Measurements from ENCODE around the gene GJA3.

DNA sequence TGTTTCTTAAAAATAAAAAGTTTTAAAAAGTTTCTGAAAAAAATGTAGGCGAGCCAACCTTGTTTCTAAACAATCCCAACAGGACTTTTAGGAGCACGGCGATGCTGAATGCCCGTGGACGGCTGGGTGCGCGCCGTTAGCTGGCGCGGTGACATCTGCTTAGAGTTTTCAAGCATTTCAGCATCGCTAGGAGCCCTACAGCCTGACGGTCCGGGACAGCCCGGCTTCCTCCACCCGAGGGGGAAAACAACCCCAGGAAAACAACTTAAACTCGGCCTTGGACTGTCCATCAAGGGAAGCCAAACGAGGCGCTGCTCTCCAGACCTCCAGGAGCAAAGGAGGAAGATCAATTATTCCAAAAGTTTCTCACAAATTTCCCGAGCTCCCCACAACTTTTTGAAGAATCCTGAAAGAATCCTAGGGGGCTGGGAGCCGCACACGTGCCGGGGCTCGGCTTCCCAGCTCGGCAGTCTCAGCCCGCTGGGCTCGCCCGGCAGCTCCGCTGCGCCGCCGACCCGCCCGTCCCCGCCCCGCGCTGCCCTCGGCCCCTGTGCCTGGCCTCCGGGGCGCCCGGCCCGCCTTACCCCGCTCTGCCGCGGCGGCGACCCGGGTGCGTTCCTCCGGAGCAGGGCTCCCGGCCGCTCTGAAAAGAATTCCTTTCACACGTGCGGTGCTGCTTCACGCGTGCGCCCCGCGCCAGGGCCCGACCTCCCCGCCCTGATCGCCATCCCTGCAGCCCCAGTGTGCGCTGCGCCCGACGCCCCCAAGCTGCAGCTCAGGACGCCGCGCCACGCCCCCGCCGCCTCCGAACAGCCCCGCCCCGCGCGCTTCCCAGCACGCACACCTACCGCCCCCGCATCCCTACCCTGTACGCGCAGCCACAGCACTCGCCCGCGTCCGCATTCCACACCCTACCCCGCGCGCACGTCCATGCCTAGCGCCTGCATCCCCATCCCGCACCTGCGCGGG lies at the start of gene GJA3:
- TF ChIP-seq, protein P1, sequence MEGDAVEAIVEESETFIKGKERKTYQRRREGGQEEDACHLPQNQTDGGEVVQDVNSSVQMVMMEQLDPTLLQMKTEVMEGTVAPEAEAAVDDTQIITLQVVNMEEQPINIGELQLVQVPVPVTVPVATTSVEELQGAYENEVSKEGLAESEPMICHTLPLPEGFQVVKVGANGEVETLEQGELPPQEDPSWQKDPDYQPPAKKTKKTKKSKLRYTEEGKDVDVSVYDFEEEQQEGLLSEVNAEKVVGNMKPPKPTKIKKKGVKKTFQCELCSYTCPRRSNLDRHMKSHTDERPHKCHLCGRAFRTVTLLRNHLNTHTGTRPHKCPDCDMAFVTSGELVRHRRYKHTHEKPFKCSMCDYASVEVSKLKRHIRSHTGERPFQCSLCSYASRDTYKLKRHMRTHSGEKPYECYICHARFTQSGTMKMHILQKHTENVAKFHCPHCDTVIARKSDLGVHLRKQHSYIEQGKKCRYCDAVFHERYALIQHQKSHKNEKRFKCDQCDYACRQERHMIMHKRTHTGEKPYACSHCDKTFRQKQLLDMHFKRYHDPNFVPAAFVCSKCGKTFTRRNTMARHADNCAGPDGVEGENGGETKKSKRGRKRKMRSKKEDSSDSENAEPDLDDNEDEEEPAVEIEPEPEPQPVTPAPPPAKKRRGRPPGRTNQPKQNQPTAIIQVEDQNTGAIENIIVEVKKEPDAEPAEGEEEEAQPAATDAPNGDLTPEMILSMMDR (IDR thresholded peaks at IDR 0.05; ENCODE audit: insufficient read depth, low read depth, low read length), result no peak
- no peak for TF ChIP-seq EZH2 (IDR thresholded peaks at IDR 0.05; ENCODE audit: insufficient read depth, low read length)

Data from astrocyte (in vitro differentiated cells and primary cell).